ENCODE data around the gene ZFP64.

GRCh38 chr20:52167232-52167840, 24.2 kb downstream of the ZFP64 start:
- no peak for TF ChIP-seq CTCF (IDR thresholded peaks at IDR 0.05)
- no peak for TF ChIP-seq POLR2A (IDR thresholded peaks at IDR 0.05)

Data from body of pancreas (tissue), 4 donors.